ENCODE results near the gene RANBP6. TPM values are rescaled to one million over a fixed set of nuclear protein-coding genes. Genes with fewer than 3 reads are reported as not detected.

RANBP6 gene
- total RNA-seq, 2 experiments from 2014 or later = 20.0 to 20.7 TPM

- Mint-ChIP-seq H3K27me3 (no peaks in the 10 kb centered on the region), H3K36me3 (peaks cover 15% of the 10 kb centered on the region), H3K4me3 (peak overlapping the region; percentile 92), H3K9me3 (no peaks in the 10 kb centered on the region), H3K4me1 (ENCODE audit: low read depth) (peaks cover 48% of the 10 kb centered on the region), H3K27ac (peak overlapping the region; percentile 88)
- intact Hi-C loops (cut with micrococcal nuclease) = loop anchor here (2.0 to 5.0 kb wide), 6 partner anchors 165 to 1330 kb away; partner anchors contain the start of genes CDC37L1, PLGRKT, RCL1 and RIC1
- CTCF ChIA-PET = interaction anchor here (0.9 to 4.3 kb wide), 3 partner anchors 9 to 156 kb away, joined by 3 to 24 read pairs (median 6); no protein-coding TSS in a partner anchor
- POLR2A ChIA-PET = interaction anchor here (0.8 to 1.3 kb wide), 4 partner anchors 8 to 379 kb away, joined by 3 to 6 read pairs (median 4); partner anchors contain the start of genes RANBP6 and RIC1
- DNase-seq = peak; percentile 98
Observed at GRCh38 chr9:6007058-6007769, 8.2 kb downstream of the RANBP6 start.

- intact Hi-C loops (cut with micrococcal nuclease) = loop anchor here (1.0 to 5.0 kb wide), 8 partner anchors 9 to 1329 kb away; partner anchors contain the start of genes CDC37L1, PLGRKT, RANBP6 and RCL1
- Mint-ChIP-seq H3K27me3 (no peaks in the 10 kb centered on the region), H3K4me3 (peak overlapping the region; percentile 92), H3K9me3 (no peaks in the 10 kb centered on the region), H3K4me1 (ENCODE audit: low read depth) (peaks cover 47% of the 10 kb centered on the region), H3K36me3 (peaks cover 12% of the 10 kb centered on the region), H3K27ac (peak overlapping the region; percentile 88)
- POLR2A ChIA-PET = interaction anchor here (0.9 to 1.2 kb wide), 2 partner anchors 9 to 17 kb away, joined by 4 to 6 read pairs; partner anchors contain the start of gene RANBP6
- CTCF ChIA-PET = interaction anchor here (0.9 to 2.0 kb wide), 3 partner anchors 10 to 155 kb away, joined by 3 to 6 read pairs (median 6); no protein-coding TSS in a partner anchor
- DNase-seq = no peak
Observed at GRCh38 chr9:6006749-6007057, 8.7 kb downstream of the RANBP6 start.

GRCh38 chr9:6000955-6001354, 14.5 kb downstream of the RANBP6 start:
- ChIA-PET CTCF (interaction anchor here (1.0 to 1.9 kb wide), 5 partner anchors 23 to 137 kb away, joined by 3 to 5 read pairs (median 3); no protein-coding TSS in a partner anchor), POLR2A (no interaction called here)
- DNase-seq = no peak
- no peaks in the 10 kb centered on the region for H3K27me3 Mint-ChIP-seq
- intact Hi-C loops (cut with micrococcal nuclease) = no loop called here
- H3K36me3 Mint-ChIP-seq = peaks cover 1% of the 10 kb centered on the region
- no peaks in the 10 kb centered on the region for H3K9me3 Mint-ChIP-seq
- H3K4me3 Mint-ChIP-seq = no peak overlapping the region
- H3K4me1 Mint-ChIP-seq (ENCODE audit: low read depth) = peaks cover 43% of the 10 kb centered on the region
- H3K27ac Mint-ChIP-seq = no peak overlapping the region

GRCh38 chr9:5999443-6000101, 15.9 kb downstream of the RANBP6 start:
- Mint-ChIP-seq H3K9me3 (no peaks in the 10 kb centered on the region), H3K36me3 (no peaks in the 10 kb centered on the region), H3K4me1 (ENCODE audit: low read depth) (peaks cover 47% of the 10 kb centered on the region), H3K27me3 (no peaks in the 10 kb centered on the region), H3K4me3 (no peak overlapping the region), H3K27ac (no peak overlapping the region)
- ChIA-PET CTCF (interaction anchor here (1.0 to 1.3 kb wide), 2 partner anchors 113 to 306 kb away, joined by 3 to 4 read pairs; no protein-coding TSS in a partner anchor), POLR2A (no interaction called here)
- no peak for DNase-seq
- intact Hi-C loops (cut with micrococcal nuclease) = no loop called here

- intact Hi-C loops (cut with micrococcal nuclease) = no loop called here
- peaks cover 44% of the 10 kb centered on the region for H3K4me1 Mint-ChIP-seq (ENCODE audit: low read depth)
- peaks cover 1% of the 10 kb centered on the region for H3K36me3 Mint-ChIP-seq
- no peak overlapping the region for H3K4me3 Mint-ChIP-seq
- no peaks in the 10 kb centered on the region for H3K27me3 Mint-ChIP-seq
- H3K27ac Mint-ChIP-seq = no peak overlapping the region
- no peak for DNase-seq
- CTCF ChIA-PET = interaction anchor here (1.6 to 2.6 kb wide), 2 partner anchors 30 to 109 kb away, joined by 5 to 10 read pairs; no protein-coding TSS in a partner anchor
- POLR2A ChIA-PET = no interaction called here
- no peaks in the 10 kb centered on the region for H3K9me3 Mint-ChIP-seq
Observed at GRCh38 chr9:5994493-5994892, 20.9 kb downstream of the RANBP6 start.

- no peaks in the 10 kb centered on the region for H3K9me3 Mint-ChIP-seq
- DNase-seq = no peak
- intact Hi-C loops (cut with micrococcal nuclease) = no loop called here
- POLR2A ChIA-PET = interaction anchor here (0.6 to 0.7 kb wide), 2 partner anchors 39 to 210 kb away, joined by 3 to 4 read pairs; no protein-coding TSS in a partner anchor
- H3K27me3 Mint-ChIP-seq = no peaks in the 10 kb centered on the region
- H3K36me3 Mint-ChIP-seq = peaks cover 11% of the 10 kb centered on the region
- no peak overlapping the region for H3K27ac Mint-ChIP-seq
- peaks cover 16% of the 10 kb centered on the region for H3K4me1 Mint-ChIP-seq (ENCODE audit: low read depth)
- CTCF ChIA-PET = no interaction called here
- no peak overlapping the region for H3K4me3 Mint-ChIP-seq
Observed at GRCh38 chr9:5988265-5988664, 27.2 kb downstream of the RANBP6 start.

- ChIA-PET POLR2A (no interaction called here), CTCF (interaction anchor here (1.4 kb wide), 1 partner anchor 97 kb away, joined by 6 read pairs; no protein-coding TSS in a partner anchor)
- DNase-seq = no peak
- Mint-ChIP-seq H3K27ac (no peak overlapping the region), H3K9me3 (no peaks in the 10 kb centered on the region), H3K27me3 (no peaks in the 10 kb centered on the region), H3K4me1 (ENCODE audit: low read depth) (peaks cover 11% of the 10 kb centered on the region), H3K4me3 (no peak overlapping the region), H3K36me3 (peaks cover 15% of the 10 kb centered on the region)
- intact Hi-C loops (cut with micrococcal nuclease) = no loop called here
Observed at GRCh38 chr9:5983042-5983441, 32.4 kb downstream of the RANBP6 start.

GRCh38 chr9:5982317-5982716, 33.1 kb downstream of the RANBP6 start:
- H3K27me3 Mint-ChIP-seq = no peaks in the 10 kb centered on the region
- no peak for DNase-seq
- peaks cover 15% of the 10 kb centered on the region for H3K36me3 Mint-ChIP-seq
- POLR2A ChIA-PET = no interaction called here
- peaks cover 11% of the 10 kb centered on the region for H3K4me1 Mint-ChIP-seq (ENCODE audit: low read depth)
- H3K27ac Mint-ChIP-seq = no peak overlapping the region
- intact Hi-C loops (cut with micrococcal nuclease) = no loop called here
- H3K4me3 Mint-ChIP-seq = no peak overlapping the region
- no peaks in the 10 kb centered on the region for H3K9me3 Mint-ChIP-seq
- CTCF ChIA-PET = interaction anchor here (1.4 kb wide), 1 partner anchor 96 kb away, joined by 6 read pairs; no protein-coding TSS in a partner anchor

- Mint-ChIP-seq H3K4me3 (no peak overlapping the region), H3K27ac (no peak overlapping the region), H3K9me3 (no peaks in the 10 kb centered on the region), H3K27me3 (no peaks in the 10 kb centered on the region), H3K36me3 (peaks cover 24% of the 10 kb centered on the region), H3K4me1 (ENCODE audit: low read depth) (peaks cover 19% of the 10 kb centered on the region)
- CTCF ChIA-PET = interaction anchor here (0.9 kb wide), 1 partner anchor 92 kb away, joined by 3 read pairs; no protein-coding TSS in a partner anchor
- no peak for DNase-seq
- POLR2A ChIA-PET = no interaction called here
- intact Hi-C loops (cut with micrococcal nuclease) = no loop called here
Observed at GRCh38 chr9:5978523-5978922, 36.9 kb downstream of the RANBP6 start.

- DNase-seq = no peak
- H3K27ac Mint-ChIP-seq = no peak overlapping the region
- ChIA-PET POLR2A (no interaction called here), CTCF (interaction anchor here (0.9 to 1.4 kb wide), 3 partner anchors 25 to 108 kb away, joined by 3 to 6 read pairs (median 5); no protein-coding TSS in a partner anchor)
- no peaks in the 10 kb centered on the region for H3K9me3 Mint-ChIP-seq
- H3K4me3 Mint-ChIP-seq = no peak overlapping the region
- no peaks in the 10 kb centered on the region for H3K27me3 Mint-ChIP-seq
- H3K36me3 Mint-ChIP-seq = peaks cover 24% of the 10 kb centered on the region
- peaks cover 26% of the 10 kb centered on the region for H3K4me1 Mint-ChIP-seq (ENCODE audit: low read depth)
- intact Hi-C loops (cut with micrococcal nuclease) = no loop called here
Observed at GRCh38 chr9:5976674-5977397, 38.6 kb downstream of the RANBP6 start.

GRCh38 chr9:5971740-5972139, 43.7 kb downstream of the RANBP6 start:
- Mint-ChIP-seq H3K27me3 (no peaks in the 10 kb centered on the region), H3K4me3 (no peak overlapping the region), H3K27ac (no peak overlapping the region), H3K36me3 (peaks cover 36% of the 10 kb centered on the region), H3K4me1 (ENCODE audit: low read depth) (peaks cover 17% of the 10 kb centered on the region), H3K9me3 (no peaks in the 10 kb centered on the region)
- POLR2A ChIA-PET = no interaction called here
- DNase-seq = no peak
- CTCF ChIA-PET = interaction anchor here (1.0 kb wide), 1 partner anchor 334 kb away, joined by 3 read pairs; no protein-coding TSS in a partner anchor
- intact Hi-C loops (cut with micrococcal nuclease) = no loop called here

All from activated CD4-positive, alpha-beta memory T cell treated with anti-CD3 and anti-CD28 coated beads for 36 hours (primary cell).